Gastrocnemius medialis (tissue), 4 donors: ENCODE data around the gene SAP30BP.

Source experiments
- CTCF ChIP-seq, 5 experiments: fragments of 450-650 bp in 3 of 5; fragments of 200-600 bp in 2 of 5; sonication (generic) in 2 of 5; IDR thresholded peaks in 4 of 5; conservative IDR thresholded peaks in 1 of 5; 1 replicate in 4 of 5; 2 replicates in 1 of 5; pipeline ENCODE4 v1.5.1; 2016 to 2019; ENCODE audit warnings: antibody characterized with exemption in 5 of 5, mild to moderate bottlenecking in 3 of 5, moderate library complexity in 3 of 5
- POLR2A ChIP-seq, 2 donors: fragments of 450-650 bp; IDR thresholded peaks; one replicate each; pipeline ENCODE4 v1.6.1; 2017; ENCODE audit warnings: antibody characterized with exemption in 2 of 2, mild to moderate bottlenecking in 2 of 2, moderate library complexity in 2 of 2

DNA sequence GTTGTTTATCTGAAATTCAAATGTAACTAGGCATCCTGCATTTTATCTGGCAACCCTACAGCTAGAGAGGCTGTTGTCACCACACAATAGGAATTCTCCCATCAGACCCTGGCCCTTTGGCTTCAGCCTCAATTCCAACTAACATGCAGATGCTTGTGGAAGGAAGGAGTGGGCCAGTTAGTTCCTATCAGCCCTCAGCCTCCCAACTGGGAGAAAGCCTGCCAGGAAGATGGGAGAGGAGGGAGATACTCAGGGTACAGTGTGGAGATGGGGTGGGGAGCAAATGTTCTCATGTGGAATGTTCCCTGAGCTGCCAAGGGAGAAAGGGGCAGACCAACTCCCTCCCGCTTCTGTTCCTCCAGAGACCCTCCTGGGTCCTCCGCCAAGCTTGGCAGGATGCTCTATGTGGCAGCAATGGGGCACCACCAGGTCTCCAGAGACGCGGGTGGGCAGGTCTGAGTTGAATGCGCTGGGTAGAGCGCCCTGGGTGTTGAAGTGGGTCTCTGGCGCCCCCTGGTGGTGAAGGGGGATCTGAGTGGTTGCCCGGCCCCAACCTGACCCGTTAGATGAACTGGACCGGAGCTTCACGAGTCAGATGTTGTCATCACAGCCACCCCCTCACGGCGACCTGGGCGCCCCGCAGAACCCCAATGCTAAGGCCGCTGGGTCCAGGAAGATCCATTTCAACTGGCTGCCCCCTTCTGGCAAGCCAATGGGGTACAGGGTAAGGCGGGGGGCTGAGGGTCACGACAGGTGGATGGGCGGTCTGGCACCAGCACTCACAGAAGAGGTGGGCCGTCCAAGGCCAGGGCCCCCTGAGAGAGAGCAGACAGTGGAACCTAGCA lies 82.6 kb downstream of the SAP30BP start:
- TF ChIP-seq CTCF (IDR thresholded peaks at IDR 0.05 in 4 of 5, conservative IDR thresholded peaks at IDR 0.05 in 1 of 5), result peak; percentile 92 to 97 (median 97)
- no peak for TF ChIP-seq POLR2A (IDR thresholded peaks at IDR 0.05)
